PFSK-1 (cell line): Measurements from ENCODE around the gene TTC38.

Experiments
- FOXP2 ChIP-seq: optimal IDR thresholded peaks from 2 replicates; pipeline ENCODE3; 2011; ENCODE audit warnings: borderline replicate concordance, control low read depth, inconsistent platforms; ENCODE audit not compliant: insufficient read depth; ENCODE audit errors: extremely low read length, extremely low read depth
- POLR2AphosphoS5 ChIP-seq: IDR thresholded peaks from 2 replicates; pipeline ENCODE4 v1.6.1; 2012; ENCODE audit warnings: low read depth, mild to moderate bottlenecking, control low read depth, low read length, moderate library complexity
- REST ChIP-seq, 2 experiments: IDR thresholded peaks; 2 replicates each; pipeline versions ENCODE4 v1.6.1 to v1.8.0; 2011 to 2012; ENCODE audit warnings: low read depth in 2 of 2, low read length in 2 of 2, control low read depth in 1 of 2, inconsistent platforms in 1 of 2, mild to moderate bottlenecking in 1 of 2, moderate library complexity in 1 of 2; ENCODE audit not compliant: insufficient read depth in 1 of 2
- SIN3A ChIP-seq: IDR thresholded peaks from 2 replicates; pipeline ENCODE4 v1.6.1; 2012; ENCODE audit warnings: mild to moderate bottlenecking, low read length, moderate library complexity, borderline replicate concordance; ENCODE audit not compliant: insufficient read depth
- TAF1 ChIP-seq: IDR thresholded peaks from 2 replicates; pipeline ENCODE4 v1.6.1; 2012; ENCODE audit warnings: low read length, control low read depth, borderline replicate concordance; ENCODE audit not compliant: insufficient read depth

The TTC38 gene

GRCh38 chr22:46250783-46251125 is 17.1 kb upstream of the TTC38 start:
- no peak for TF ChIP-seq POLR2AphosphoS5
- no peak for TF ChIP-seq REST (IDR thresholded peaks at IDR 0.05; ENCODE audit: insufficient read depth in 1 of 2, low read depth in 2 of 2, low read length in 2 of 2)
- no peak for TF ChIP-seq SIN3A
- TF ChIP-seq FOXP2: no peak
- TF ChIP-seq TAF1: no peak

- no peak for TF ChIP-seq FOXP2
Measured at GRCh38 chr22:46251266-46251665, 16.5 kb upstream of the TTC38 start.

GRCh38 chr22:46251816-46252380 is 15.9 kb upstream of the TTC38 start:
- TF ChIP-seq FOXP2 (no peak), POLR2AphosphoS5 (no peak), TAF1 (no peak), REST (IDR thresholded peaks at IDR 0.05; ENCODE audit: insufficient read depth in 1 of 2, low read depth in 2 of 2, low read length in 2 of 2) (no peak), SIN3A (no peak)

- TF ChIP-seq POLR2AphosphoS5: no peak
- no peak for TF ChIP-seq REST (IDR thresholded peaks at IDR 0.05; ENCODE audit: insufficient read depth in 1 of 2, low read depth in 2 of 2, low read length in 2 of 2)
- TF ChIP-seq SIN3A: no peak
- no peak for TF ChIP-seq TAF1
- TF ChIP-seq FOXP2: no peak
Measured at GRCh38 chr22:46256358-46256958, 11.3 kb upstream of the TTC38 start.

GRCh38 chr22:46259374-46259773 is 8.4 kb upstream of the TTC38 start:
- TF ChIP-seq SIN3A (no peak), REST (IDR thresholded peaks at IDR 0.05; ENCODE audit: insufficient read depth in 1 of 2, low read depth in 2 of 2, low read length in 2 of 2) (no peak), TAF1 (no peak), FOXP2 (no peak), POLR2AphosphoS5 (no peak)
